ENCODE results near the gene DCUN1D4. TPM values are rescaled to one million over a fixed set of nuclear protein-coding genes. Genes with fewer than 3 reads are reported as not detected.

DCUN1D4 gene
- polyA plus RNA-seq, 1 of the 3 experiments (the other 2 are of a cell fraction), result 42.9 TPM

GRCh38 chr4:51849430-51849829, 6.5 kb downstream of the DCUN1D4 start:
- Histone ChIP-seq H3K9ac (no peak overlapping the region), H3K4me3 (ENCODE audit: low read depth in 2 of 2, low read length in 1 of 2) (no peak overlapping the region), H3K9me2 (no peaks in the 10 kb centered on the region), H3K36me3 (replicated peaks in 1 of 2; ENCODE audit: control insufficient read depth in 1 of 2, insufficient read depth in 2 of 2, low read length in 1 of 2) (peaks cover 11 to 13% of the 10 kb centered on the region in 2 experiments), H2AFZ (ENCODE audit: low read depth) (no peak overlapping the region), H4K20me1 (ENCODE audit: insufficient read depth) (peaks cover 91% of the 10 kb centered on the region), H3K27me3 (ENCODE audit: insufficient read depth) (no peaks in the 10 kb centered on the region), H3K27ac (ENCODE audit: low read depth in 2 of 2, low read length in 1 of 2) (no peak overlapping the region), H3K79me2 (ENCODE audit: insufficient read depth) (peaks cover 99% of the 10 kb centered on the region), H3K4me2 (no peak overlapping the region), H3F3A (replicated peaks; ENCODE audit: insufficient read depth) (no peaks in the 10 kb centered on the region), H3K9me3 (no peaks in the 10 kb centered on the region), H3K4me1 (ENCODE audit: control insufficient read depth in 1 of 2, insufficient read depth in 2 of 2, low read depth in 1 of 2, low read length in 1 of 2) (peaks cover 5 to 31% of the 10 kb centered on the region in 2 experiments; a peak in 3 of 4 replicates)
- DNase-seq, result no peak
- 95% methylated on average over 5 of the region's 5 CpGs for WGBS (ENCODE audit: low lambda C conversion rate)
- ChIA-PET CTCF (interaction anchor here (1.1 kb wide), 1 partner anchor 9 kb away, joined by 3 read pairs; no protein-coding TSS in a partner anchor), POLR2A (no interaction called here)
- TF ChIP-seq TCF12 (IDR thresholded peaks at IDR 0.05) (no peak), USF1 (IDR thresholded peaks at IDR 0.05; ENCODE audit: borderline replicate concordance, low read depth) (no peak), RCOR1 (IDR thresholded peaks at IDR 0.05; ENCODE audit: low read length) (no peak), GABPA (IDR thresholded peaks at IDR 0.05; ENCODE audit: low read depth) (no peak), NRF1 (IDR thresholded peaks at IDR 0.05; ENCODE audit: low read depth, low read length) (no peak), NFIC (IDR thresholded peaks at IDR 0.05; ENCODE audit: borderline replicate concordance) (no peak)
- TF ChIP-seq, protein P1, sequence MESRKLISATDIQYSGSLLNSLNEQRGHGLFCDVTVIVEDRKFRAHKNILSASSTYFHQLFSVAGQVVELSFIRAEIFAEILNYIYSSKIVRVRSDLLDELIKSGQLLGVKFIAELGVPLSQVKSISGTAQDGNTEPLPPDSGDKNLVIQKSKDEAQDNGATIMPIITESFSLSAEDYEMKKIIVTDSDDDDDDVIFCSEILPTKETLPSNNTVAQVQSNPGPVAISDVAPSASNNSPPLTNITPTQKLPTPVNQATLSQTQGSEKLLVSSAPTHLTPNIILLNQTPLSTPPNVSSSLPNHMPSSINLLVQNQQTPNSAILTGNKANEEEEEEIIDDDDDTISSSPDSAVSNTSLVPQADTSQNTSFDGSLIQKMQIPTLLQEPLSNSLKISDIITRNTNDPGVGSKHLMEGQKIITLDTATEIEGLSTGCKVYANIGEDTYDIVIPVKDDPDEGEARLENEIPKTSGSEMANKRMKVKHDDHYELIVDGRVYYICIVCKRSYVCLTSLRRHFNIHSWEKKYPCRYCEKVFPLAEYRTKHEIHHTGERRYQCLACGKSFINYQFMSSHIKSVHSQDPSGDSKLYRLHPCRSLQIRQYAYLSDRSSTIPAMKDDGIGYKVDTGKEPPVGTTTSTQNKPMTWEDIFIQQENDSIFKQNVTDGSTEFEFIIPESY (IDR thresholded peaks at IDR 0.05; ENCODE audit: borderline replicate concordance, low read depth), result no peak

DNA sequence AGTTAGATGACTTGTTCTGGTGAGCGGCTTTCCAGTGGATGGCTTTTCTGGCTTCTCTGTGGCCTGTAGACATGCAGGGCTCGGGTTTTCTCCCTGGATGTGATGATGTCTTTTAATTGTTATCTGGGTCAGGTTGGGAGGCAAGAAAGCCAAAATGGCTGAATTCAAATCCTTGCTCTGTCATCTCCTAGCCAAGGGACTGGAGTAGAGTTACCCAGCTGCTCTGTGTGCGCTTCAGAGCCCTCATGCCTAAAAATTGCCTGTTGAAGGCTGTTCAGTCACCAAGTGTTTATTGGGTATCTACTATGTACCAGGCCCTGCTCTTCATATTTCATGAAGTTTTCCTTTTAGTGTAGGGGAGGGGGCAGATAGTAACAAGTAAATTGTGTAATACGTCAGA, 7.3 kb downstream of the DCUN1D4 start:
- peaks cover 5 to 26% of the 10 kb centered on the region in 2 experiments; a peak in 3 of 4 replicates for H3K4me1 ChIP-seq (ENCODE audit: control insufficient read depth in 1 of 2, insufficient read depth in 2 of 2, low read depth in 1 of 2, low read length in 1 of 2)
- no peaks in the 10 kb centered on the region for H3F3A ChIP-seq (replicated peaks; ENCODE audit: insufficient read depth)
- no peak overlapping the region for H3K4me3 ChIP-seq (ENCODE audit: low read depth in 2 of 2, low read length in 1 of 2)
- POLR2A ChIA-PET, result no interaction called here
- no peak overlapping the region for H3K4me2 ChIP-seq
- H4K20me1 ChIP-seq (ENCODE audit: insufficient read depth), result peaks cover 94% of the 10 kb centered on the region
- CTCF ChIA-PET, result interaction anchor here (0.5 kb wide), 1 partner anchor 766 kb away, joined by 3 read pairs; no protein-coding TSS in a partner anchor
- WGBS (ENCODE audit: low lambda C conversion rate), result 95% methylated on average over 4 of the region's 4 CpGs
- no peak overlapping the region for H2AFZ ChIP-seq (ENCODE audit: low read depth)
- peaks cover 100% of the 10 kb centered on the region for H3K79me2 ChIP-seq (ENCODE audit: insufficient read depth)
- no peaks in the 10 kb centered on the region for H3K27me3 ChIP-seq (ENCODE audit: insufficient read depth)
- TF ChIP-seq TCF12 (IDR thresholded peaks at IDR 0.05) (no peak), CHD2 (IDR thresholded peaks at IDR 0.05; ENCODE audit: low read length, partially characterized antibody) (no peak), USF1 (IDR thresholded peaks at IDR 0.05; ENCODE audit: borderline replicate concordance, low read depth) (no peak), CTCF (IDR thresholded peaks at IDR 0.05) (no peak)
- H3K36me3 ChIP-seq (replicated peaks in 1 of 2; ENCODE audit: control insufficient read depth in 1 of 2, insufficient read depth in 2 of 2, low read length in 1 of 2), result peaks cover 13 to 14% of the 10 kb centered on the region in 2 experiments
- no peak for DNase-seq
- H3K9me3 ChIP-seq, result no peaks in the 10 kb centered on the region
- no peaks in the 10 kb centered on the region for H3K9me2 ChIP-seq
- no peak overlapping the region for H3K9ac ChIP-seq
- no peak overlapping the region for H3K27ac ChIP-seq (ENCODE audit: low read depth in 2 of 2, low read length in 1 of 2)
